Body of pancreas (tissue), 4 donors: Measurements from ENCODE around the gene MYO9B.

Source experiments
- CTCF ChIP-seq, 7 experiments: fragments of 450-650 bp in 4 of 7; fragments of 200-600 bp in 3 of 7; sonication (generic) in 3 of 7; IDR thresholded peaks; one replicate each; pipeline ENCODE4 v1.5.1; 2016 to 2019; ENCODE audit warnings: antibody characterized with exemption in 7 of 7
- POLR2A ChIP-seq, 3 donors: fragments of 450-650 bp; IDR thresholded peaks; one replicate each; pipeline ENCODE4 v1.6.1; 2016; ENCODE audit warnings: antibody characterized with exemption in 3 of 3, mild to moderate bottlenecking in 2 of 3

GRCh38 chr19:17240062-17240752 lies 164.6 kb downstream of the MYO9B start:
- TF ChIP-seq CTCF (IDR thresholded peaks at IDR 0.05) (no peak), POLR2A (IDR thresholded peaks at IDR 0.05) (no peak)
